ENCODE data around the gene ADCYAP1R1.

DNA sequence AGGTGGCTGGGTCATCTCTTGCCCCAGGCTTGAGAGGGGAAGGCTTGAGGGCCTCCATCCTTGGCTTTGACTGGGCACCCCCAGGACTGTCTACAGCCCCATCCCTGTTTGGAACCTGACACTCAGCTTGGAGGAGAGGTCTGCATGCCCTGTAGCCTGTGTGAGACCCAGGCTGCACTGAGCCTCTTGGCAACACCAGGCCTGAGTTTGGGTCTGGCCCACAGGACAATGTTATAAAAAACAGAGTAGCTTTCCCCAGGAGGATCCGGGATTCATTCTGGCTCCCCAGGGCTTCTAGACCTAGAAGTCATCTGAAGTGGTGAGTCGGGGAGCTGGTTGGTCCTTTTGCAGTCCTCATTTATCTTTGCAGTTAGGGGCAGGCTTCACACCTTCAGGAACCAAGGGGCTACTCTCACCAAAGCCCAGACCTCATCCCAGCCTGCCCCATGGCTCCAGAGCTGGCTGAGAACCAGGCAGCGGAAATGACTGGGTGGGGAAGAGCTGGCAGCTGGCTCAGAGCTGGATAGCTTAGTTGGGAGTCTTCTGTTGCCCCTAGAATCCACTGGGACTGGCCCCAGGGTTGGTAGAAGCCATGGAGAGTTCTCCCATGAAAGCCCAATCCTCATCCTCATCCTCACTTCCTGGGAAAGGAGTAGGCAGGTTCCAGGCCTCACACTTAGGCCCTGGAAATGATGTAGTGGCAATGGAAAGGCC is 68.8 kb downstream of the ADCYAP1R1 start:
- TF ChIP-seq, protein P1, sequence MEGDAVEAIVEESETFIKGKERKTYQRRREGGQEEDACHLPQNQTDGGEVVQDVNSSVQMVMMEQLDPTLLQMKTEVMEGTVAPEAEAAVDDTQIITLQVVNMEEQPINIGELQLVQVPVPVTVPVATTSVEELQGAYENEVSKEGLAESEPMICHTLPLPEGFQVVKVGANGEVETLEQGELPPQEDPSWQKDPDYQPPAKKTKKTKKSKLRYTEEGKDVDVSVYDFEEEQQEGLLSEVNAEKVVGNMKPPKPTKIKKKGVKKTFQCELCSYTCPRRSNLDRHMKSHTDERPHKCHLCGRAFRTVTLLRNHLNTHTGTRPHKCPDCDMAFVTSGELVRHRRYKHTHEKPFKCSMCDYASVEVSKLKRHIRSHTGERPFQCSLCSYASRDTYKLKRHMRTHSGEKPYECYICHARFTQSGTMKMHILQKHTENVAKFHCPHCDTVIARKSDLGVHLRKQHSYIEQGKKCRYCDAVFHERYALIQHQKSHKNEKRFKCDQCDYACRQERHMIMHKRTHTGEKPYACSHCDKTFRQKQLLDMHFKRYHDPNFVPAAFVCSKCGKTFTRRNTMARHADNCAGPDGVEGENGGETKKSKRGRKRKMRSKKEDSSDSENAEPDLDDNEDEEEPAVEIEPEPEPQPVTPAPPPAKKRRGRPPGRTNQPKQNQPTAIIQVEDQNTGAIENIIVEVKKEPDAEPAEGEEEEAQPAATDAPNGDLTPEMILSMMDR (IDR thresholded peaks at IDR 0.05): no peak
- no peak for TF ChIP-seq POLR2A (IDR thresholded peaks at IDR 0.05)

Data from Peyer's patch (tissue), 4 donors.